Heart left ventricle (tissue), 13 donors: ENCODE results near the gene TEP1.

Source experiments
- POLR2A ChIP-seq, 2 donors: fragments of 450-650 bp; IDR thresholded peaks; one replicate each; pipeline ENCODE4 v1.6.1; 2017; ENCODE audit warnings: antibody characterized with exemption in 2 of 2, mild to moderate bottlenecking in 2 of 2, moderate library complexity in 2 of 2
- TF ChIP-seq, protein P1 (sequence below), 12 donors: fragments of 200-600 bp; sonication (generic) in 4 of 12; IDR thresholded peaks; one replicate each; pipeline versions ENCODE4 v1.5.0 to v1.8.0; 2018 to 2022; ENCODE audit warnings: antibody characterized with exemption in 12 of 12, mild to moderate bottlenecking in 5 of 12
- donor health status: ischemic (EF 13 %, LVEDD 7.1; RV severe dilation, severe dysfunction).
- donor health status: DM: no; HTN: yes; CAD: no.
- donor health status: DM: no; HTN: no; CAD: no.
- donor health status: ischemic (EF 25% LVEDD 6.9; RV normal size, moderate dysfunction).
- donor health status: ischemic (EF 25% LVEDD 5.7; RV mildly dilated, moderate dysfunction).
- donor health status: ischemic (EF 35%, LVEDD 5.7; RV mildly dilated, moderate dysfunction).
- donor health status: nonischemic (EF 11% LVEDD 7.7; RV severe dilation, severe dysfunction).
- donor health status: DM: yes; HTN: yes; CAD: no.
- donor health status: PGD.
- donor health status: ischemic (EF 29% LVEDD 5.4; RV normal size, mild dysfunction).
- donor health status: nonischemic (EF 23%, LVEDD 6.1; RV moderate dilation, normal function).

DNA sequence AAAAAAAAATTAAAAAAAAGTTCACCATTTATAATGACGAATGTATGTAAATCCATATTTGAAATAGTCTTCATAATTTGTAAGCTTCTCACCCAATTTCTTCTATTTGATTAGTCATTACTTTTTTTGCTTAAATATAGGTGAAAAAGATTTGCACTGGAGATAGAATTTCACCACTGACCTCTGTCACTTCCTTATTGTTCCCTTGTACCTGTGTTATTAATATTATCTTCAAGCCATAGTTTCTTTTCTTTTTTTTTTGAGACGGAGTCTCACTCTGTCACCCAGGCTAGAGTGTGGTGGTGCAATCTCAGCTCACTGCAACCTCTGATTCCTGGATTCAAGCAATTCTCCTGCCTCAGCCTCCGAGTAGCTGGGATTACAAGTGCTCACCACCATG lies 15.8 kb downstream of the TEP1 start:
- TF ChIP-seq, protein P1, sequence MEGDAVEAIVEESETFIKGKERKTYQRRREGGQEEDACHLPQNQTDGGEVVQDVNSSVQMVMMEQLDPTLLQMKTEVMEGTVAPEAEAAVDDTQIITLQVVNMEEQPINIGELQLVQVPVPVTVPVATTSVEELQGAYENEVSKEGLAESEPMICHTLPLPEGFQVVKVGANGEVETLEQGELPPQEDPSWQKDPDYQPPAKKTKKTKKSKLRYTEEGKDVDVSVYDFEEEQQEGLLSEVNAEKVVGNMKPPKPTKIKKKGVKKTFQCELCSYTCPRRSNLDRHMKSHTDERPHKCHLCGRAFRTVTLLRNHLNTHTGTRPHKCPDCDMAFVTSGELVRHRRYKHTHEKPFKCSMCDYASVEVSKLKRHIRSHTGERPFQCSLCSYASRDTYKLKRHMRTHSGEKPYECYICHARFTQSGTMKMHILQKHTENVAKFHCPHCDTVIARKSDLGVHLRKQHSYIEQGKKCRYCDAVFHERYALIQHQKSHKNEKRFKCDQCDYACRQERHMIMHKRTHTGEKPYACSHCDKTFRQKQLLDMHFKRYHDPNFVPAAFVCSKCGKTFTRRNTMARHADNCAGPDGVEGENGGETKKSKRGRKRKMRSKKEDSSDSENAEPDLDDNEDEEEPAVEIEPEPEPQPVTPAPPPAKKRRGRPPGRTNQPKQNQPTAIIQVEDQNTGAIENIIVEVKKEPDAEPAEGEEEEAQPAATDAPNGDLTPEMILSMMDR (IDR thresholded peaks at IDR 0.05): no peak
- TF ChIP-seq POLR2A (IDR thresholded peaks at IDR 0.05): no peak
